Activated naive CD4-positive, alpha-beta T cell treated with anti-CD3 and anti-CD28 coated beads, Interleukin-2, amount 10 ng/mL, durations not matched to agents 7 days and 5 days (primary cell): Measurements from ENCODE around the gene NR1I3.

Experiments used
- CTCF ChIA-PET: fragments of 350-600 bp; sonication (Branson Sonifier 250); formaldehyde crosslinking; loops from one replicate; lab custom pipeline; 2021; ENCODE audit warnings: antibody characterized with exemption; lab: Charles Lee
- DNase-seq: peaks from one replicate; pipeline ENCODE4 v3.0.0-alpha.2; 2020
- H3K27ac Mint-ChIP-seq: one replicate; pipeline ENCODE4 v1.8.0; 2021; ENCODE audit warnings: mild to moderate bottlenecking, moderate library complexity, mixed read lengths
- H3K27me3 Mint-ChIP-seq: one replicate; pipeline ENCODE4 v1.8.0; 2021; ENCODE audit warnings: mild to moderate bottlenecking, mixed read lengths
- H3K36me3 Mint-ChIP-seq: one replicate; pipeline ENCODE4 v1.8.0; 2021; ENCODE audit warnings: mixed read lengths
- H3K4me1 Mint-ChIP-seq: one replicate; pipeline ENCODE4 v1.8.0; 2021; ENCODE audit warnings: mixed read lengths
- H3K4me3 Mint-ChIP-seq: one replicate; pipeline ENCODE4 v1.8.0; 2021; ENCODE audit warnings: mild to moderate bottlenecking, moderate library complexity, mixed read lengths
- H3K9me3 Mint-ChIP-seq: one replicate; pipeline ENCODE4 v1.8.0; 2021; ENCODE audit warnings: mixed read lengths

NR1I3 gene, protein sequence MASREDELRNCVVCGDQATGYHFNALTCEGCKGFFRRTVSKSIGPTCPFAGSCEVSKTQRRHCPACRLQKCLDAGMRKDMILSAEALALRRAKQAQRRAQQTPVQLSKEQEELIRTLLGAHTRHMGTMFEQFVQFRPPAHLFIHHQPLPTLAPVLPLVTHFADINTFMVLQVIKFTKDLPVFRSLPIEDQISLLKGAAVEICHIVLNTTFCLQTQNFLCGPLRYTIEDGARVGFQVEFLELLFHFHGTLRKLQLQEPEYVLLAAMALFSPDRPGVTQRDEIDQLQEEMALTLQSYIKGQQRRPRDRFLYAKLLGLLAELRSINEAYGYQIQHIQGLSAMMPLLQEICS

DNA sequence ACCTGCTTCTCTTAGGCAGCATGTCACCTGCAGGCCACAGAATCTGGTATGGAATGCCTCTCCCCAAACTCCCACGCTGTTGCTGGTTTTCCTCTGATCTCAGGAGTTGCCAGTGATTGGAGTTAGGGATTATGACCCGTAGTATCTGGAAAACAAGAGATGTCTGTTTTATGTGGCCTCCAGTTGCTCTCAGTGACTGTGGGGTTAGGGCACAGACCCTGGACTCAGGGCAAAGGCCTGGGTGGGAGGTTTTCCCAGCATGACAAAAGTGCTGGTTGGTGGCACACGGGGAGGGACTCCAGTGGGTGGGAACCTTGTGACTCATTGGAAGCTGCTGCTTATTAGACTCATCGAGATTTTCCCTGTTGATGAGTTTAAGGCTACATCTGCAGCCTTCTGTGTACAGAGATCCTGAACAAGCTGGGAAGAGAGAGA, at the start of gene NR1I3:
NR1I3 (minus strand) TSS at position 165 of the 435 bp plus-strand sequence. CDS start 1,638 bp downstream, outside the sequence.
- CTCF ChIA-PET: no interaction called here
- DNase-seq: no peak
- Mint-ChIP-seq H3K36me3 (no peaks in the 10 kb centered on the region), H3K9me3 (no peaks in the 10 kb centered on the region), H3K4me1 (no peaks in the 10 kb centered on the region), H3K27ac (no peak within 1 kb of the TSS), H3K27me3 (peaks cover 38% of the 10 kb centered on the region), H3K4me3 (no peak within 1 kb of the TSS)

DNA sequence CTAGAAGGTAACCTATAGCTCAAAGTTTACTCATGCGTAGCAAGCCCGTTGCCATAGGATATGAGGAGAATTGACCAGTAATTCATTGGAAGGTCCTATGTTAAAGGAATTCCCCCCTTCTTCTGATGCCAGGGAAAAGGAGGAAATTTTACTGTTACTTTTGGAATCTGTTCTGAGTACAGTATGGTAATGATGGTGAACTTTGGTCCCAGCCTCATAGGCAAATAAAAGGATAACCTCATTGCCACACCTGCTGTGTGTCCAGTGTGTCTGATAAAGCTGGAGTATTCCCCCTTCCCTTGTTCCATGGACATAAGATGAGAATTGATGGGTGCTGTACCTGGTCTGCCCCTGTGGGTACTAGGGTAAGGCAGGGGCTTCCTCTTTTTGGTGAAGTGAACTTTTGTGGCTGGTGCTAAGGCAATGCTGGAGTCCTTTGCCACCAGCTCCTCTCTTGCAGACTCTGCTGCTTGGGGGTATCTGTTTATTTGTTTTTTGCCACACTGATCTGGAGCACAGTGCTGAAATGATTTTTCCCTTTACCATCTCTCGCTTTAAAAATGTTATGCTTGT, 49.6 kb upstream of the NR1I3 start:
- no peaks in the 10 kb centered on the region for H3K9me3 Mint-ChIP-seq
- no peak overlapping the region for H3K27ac Mint-ChIP-seq
- peaks cover 6% of the 10 kb centered on the region for H3K36me3 Mint-ChIP-seq
- no peak overlapping the region for H3K4me3 Mint-ChIP-seq
- CTCF ChIA-PET: interaction anchor here (0.7 to 1.5 kb wide), 4 partner anchors 58 to 454 kb away, joined by 3 to 4 read pairs (median 4); no protein-coding TSS in a partner anchor
- peaks cover 27% of the 10 kb centered on the region for H3K27me3 Mint-ChIP-seq
- no peaks in the 10 kb centered on the region for H3K4me1 Mint-ChIP-seq
- no peak for DNase-seq

DNA sequence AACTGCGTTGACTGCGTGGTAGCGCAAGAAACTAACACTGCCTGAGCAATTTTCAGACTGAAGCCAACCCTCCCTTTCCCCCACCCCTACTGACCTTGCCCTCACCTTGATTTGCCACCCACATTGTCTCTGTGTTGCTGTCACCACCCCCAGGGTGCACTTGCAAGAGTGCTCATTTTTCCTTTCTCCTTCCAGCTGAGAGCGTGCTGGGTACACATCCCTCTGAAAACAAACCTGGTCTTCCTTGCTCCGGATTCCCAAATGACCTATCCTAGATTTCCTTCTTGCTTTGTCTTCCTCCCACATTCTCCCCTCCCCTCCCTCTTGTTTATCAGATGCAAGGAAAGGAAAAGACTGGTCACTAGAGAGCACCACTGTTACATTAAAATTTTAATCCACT, 47.5 kb upstream of the NR1I3 start:
- CTCF ChIA-PET: no interaction called here
- no peaks in the 10 kb centered on the region for H3K9me3 Mint-ChIP-seq
- H3K27ac Mint-ChIP-seq: no peak overlapping the region
- H3K36me3 Mint-ChIP-seq: no peaks in the 10 kb centered on the region
- H3K4me3 Mint-ChIP-seq: no peak overlapping the region
- no peak for DNase-seq
- H3K27me3 Mint-ChIP-seq: peaks cover 28% of the 10 kb centered on the region
- H3K4me1 Mint-ChIP-seq: no peaks in the 10 kb centered on the region

DNA sequence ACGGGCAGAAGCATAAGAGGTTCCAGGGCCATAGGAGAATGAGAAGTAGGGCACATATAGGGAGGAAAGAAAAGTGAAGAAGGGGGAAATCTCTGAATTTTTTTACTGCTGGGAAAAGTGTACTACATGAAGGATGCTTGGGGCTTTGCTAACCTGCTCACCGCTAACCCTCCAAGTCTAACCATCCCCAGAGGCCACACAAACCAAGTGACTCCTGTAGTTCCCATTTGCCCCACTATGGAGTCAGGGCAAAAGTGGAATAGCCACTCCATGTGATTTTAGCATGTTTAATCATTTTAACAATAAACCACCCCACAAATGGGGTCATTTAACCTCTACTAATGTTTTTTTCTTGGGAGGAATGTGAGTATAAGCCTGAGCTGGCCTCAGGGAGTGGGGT, 47.1 kb upstream of the NR1I3 start:
- Mint-ChIP-seq H3K27ac (no peak overlapping the region), H3K27me3 (peaks cover 28% of the 10 kb centered on the region), H3K9me3 (no peaks in the 10 kb centered on the region), H3K4me1 (no peaks in the 10 kb centered on the region), H3K36me3 (no peaks in the 10 kb centered on the region), H3K4me3 (no peak overlapping the region)
- no peak for DNase-seq
- CTCF ChIA-PET: no interaction called here

DNA sequence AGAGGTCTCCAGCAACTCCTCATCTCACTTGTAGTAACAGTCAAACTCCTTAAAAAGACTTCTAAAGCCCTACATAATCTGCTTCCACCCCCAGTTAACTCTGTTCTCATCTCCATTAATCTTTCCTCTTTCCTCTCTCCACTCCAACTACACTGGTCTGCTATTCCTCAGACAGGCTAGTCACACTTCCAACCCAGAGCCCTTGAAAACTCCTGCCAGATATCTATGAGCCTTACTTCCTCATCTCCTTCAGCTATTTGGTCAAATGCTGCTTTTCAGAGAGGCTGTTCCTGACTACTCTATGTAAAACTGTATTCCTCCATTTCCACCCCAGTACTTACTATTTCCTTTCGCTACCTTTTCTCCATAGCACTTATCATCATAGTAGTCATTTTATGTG, 45.0 kb upstream of the NR1I3 start:
- no peak for DNase-seq
- H3K9me3 Mint-ChIP-seq: no peaks in the 10 kb centered on the region
- H3K36me3 Mint-ChIP-seq: no peaks in the 10 kb centered on the region
- peaks cover 32% of the 10 kb centered on the region for H3K27me3 Mint-ChIP-seq
- no peaks in the 10 kb centered on the region for H3K4me1 Mint-ChIP-seq
- CTCF ChIA-PET: interaction anchor here (0.7 to 1.5 kb wide), 4 partner anchors 8 to 99 kb away, joined by 3 to 4 read pairs (median 3); partner anchors contain the start of gene TOMM40L
- H3K27ac Mint-ChIP-seq: no peak overlapping the region
- no peak overlapping the region for H3K4me3 Mint-ChIP-seq

DNA sequence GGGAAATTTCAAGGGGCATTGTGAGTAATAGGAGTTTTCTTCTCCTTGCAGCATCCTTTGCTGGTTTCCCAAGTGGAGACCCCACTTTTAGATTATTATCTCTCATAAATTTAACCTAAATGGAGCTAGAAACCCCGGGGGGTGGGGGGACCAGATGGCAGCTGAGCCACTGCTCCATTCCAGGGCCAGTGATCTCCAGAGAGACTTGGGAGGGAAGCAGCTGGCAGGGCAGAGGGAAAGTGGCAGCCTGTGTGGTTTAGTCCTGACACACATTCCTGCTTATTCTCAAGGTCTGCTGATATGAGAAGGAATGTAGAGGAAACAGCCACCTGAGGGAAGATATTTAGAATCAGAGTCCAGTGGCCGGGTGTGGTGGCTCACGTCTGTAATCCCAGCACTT, 36.9 kb upstream of the NR1I3 start:
- H3K4me1 Mint-ChIP-seq: no peaks in the 10 kb centered on the region
- H3K4me3 Mint-ChIP-seq: no peak overlapping the region
- peaks cover 47% of the 10 kb centered on the region for H3K27me3 Mint-ChIP-seq
- CTCF ChIA-PET: no interaction called here
- H3K27ac Mint-ChIP-seq: no peak overlapping the region
- H3K36me3 Mint-ChIP-seq: no peaks in the 10 kb centered on the region
- DNase-seq: no peak
- no peaks in the 10 kb centered on the region for H3K9me3 Mint-ChIP-seq

DNA sequence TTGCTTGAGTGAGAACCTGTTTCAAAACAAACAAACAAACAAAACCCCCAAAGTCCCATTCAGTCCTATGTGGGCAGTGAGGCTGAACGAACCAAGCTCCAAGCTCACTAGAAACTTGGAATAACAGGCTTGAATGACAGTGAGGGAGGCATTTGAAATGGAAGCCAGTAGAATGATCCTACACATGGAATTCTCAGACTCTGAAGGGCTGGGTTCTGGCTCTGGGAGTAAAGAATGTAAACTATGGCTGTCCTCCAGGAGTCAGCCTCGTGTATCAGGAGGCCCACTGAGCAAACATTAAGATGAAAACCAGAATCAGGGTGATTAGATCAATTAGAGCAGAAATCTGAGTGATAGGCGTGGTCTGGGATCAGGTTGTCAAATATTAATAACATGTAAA, 35.4 kb upstream of the NR1I3 start:
- no peak for DNase-seq
- H3K4me3 Mint-ChIP-seq: no peak overlapping the region
- H3K27ac Mint-ChIP-seq: no peak overlapping the region
- H3K4me1 Mint-ChIP-seq: no peaks in the 10 kb centered on the region
- peaks cover 43% of the 10 kb centered on the region for H3K27me3 Mint-ChIP-seq
- no peaks in the 10 kb centered on the region for H3K9me3 Mint-ChIP-seq
- CTCF ChIA-PET: interaction anchor here (1.2 kb wide), 2 partner anchors 43 to 109 kb away, joined by 3 to 4 read pairs; no protein-coding TSS in a partner anchor
- H3K36me3 Mint-ChIP-seq: no peaks in the 10 kb centered on the region

DNA sequence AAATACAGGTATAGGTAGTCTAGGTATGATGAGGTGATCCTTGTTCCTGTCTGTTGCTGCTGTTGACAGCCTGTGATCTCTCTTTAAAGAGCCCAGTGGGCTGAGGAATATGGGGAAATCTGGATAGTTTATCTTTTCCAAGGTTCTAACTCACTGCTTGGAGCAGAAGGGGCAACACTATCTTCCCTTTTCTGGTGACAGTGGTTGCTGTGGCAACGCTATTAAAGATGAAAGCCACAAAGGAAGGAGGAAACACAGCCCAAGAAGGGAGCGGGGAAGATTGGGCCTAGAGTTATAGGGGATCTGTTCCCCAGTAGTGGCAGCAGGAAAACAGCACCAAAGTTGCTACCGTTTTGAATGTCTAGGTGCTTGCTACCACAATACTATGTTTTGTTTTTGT, 29.3 kb upstream of the NR1I3 start:
- H3K27me3 Mint-ChIP-seq: peaks cover 37% of the 10 kb centered on the region
- H3K36me3 Mint-ChIP-seq: no peaks in the 10 kb centered on the region
- CTCF ChIA-PET: no interaction called here
- H3K27ac Mint-ChIP-seq: no peak overlapping the region
- no peak overlapping the region for H3K4me3 Mint-ChIP-seq
- no peak for DNase-seq
- peaks cover 2% of the 10 kb centered on the region for H3K4me1 Mint-ChIP-seq
- no peaks in the 10 kb centered on the region for H3K9me3 Mint-ChIP-seq

DNA sequence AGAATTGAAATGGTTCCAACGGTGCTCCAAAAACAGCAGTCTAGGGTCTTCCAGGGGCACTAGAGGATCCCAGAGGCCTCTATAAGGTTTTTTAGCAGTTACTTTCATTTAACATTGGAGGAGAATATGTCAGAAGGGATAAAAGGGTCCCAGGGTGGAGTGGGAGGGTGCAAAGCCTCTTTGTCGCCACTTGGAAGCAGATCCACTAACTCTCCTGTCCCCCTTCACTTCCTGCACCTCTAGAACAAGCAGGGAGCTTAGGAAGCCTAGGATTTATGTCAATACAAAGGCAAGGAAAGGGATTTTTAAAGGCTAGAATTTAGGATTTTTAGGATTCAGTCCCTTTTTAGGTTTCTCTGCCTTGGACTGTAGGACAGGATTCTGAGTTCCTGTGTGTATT, 28.8 kb upstream of the NR1I3 start:
- Mint-ChIP-seq H3K27ac (no peak overlapping the region), H3K4me3 (no peak overlapping the region), H3K27me3 (peaks cover 38% of the 10 kb centered on the region), H3K4me1 (peaks cover 2% of the 10 kb centered on the region), H3K9me3 (no peaks in the 10 kb centered on the region), H3K36me3 (no peaks in the 10 kb centered on the region)
- no peak for DNase-seq
- CTCF ChIA-PET: interaction anchor here (1.0 kb wide), 1 partner anchor 23 kb away, joined by 3 read pairs; no protein-coding TSS in a partner anchor

DNA sequence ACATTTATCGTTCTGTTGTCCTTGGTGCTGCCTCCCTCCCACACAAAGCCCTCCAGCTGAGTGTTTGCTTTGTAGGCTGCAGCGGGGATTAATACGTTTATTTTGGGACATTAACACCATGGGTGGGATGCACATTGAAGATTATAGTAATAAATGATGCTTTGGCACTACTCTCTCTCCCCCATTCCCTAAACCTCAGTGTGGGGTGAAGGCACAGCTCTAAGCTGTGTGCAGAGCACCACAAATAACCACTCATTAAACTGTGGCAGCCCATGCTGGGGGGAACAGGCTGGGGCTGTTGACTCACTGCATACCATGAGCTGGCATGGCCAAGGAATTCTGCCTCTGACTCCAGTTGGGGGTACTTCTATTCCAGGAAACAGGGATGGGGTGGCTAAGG, 28.2 kb upstream of the NR1I3 start:
- CTCF ChIA-PET: interaction anchor here (1.0 kb wide), 2 partner anchors 24 to 85 kb away, joined by 3 read pairs; no protein-coding TSS in a partner anchor
- no peak for DNase-seq
- H3K27ac Mint-ChIP-seq: no peak overlapping the region
- H3K4me3 Mint-ChIP-seq: no peak overlapping the region
- peaks cover 39% of the 10 kb centered on the region for H3K27me3 Mint-ChIP-seq
- peaks cover 7% of the 10 kb centered on the region for H3K4me1 Mint-ChIP-seq
- H3K9me3 Mint-ChIP-seq: no peaks in the 10 kb centered on the region
- H3K36me3 Mint-ChIP-seq: no peaks in the 10 kb centered on the region

DNA sequence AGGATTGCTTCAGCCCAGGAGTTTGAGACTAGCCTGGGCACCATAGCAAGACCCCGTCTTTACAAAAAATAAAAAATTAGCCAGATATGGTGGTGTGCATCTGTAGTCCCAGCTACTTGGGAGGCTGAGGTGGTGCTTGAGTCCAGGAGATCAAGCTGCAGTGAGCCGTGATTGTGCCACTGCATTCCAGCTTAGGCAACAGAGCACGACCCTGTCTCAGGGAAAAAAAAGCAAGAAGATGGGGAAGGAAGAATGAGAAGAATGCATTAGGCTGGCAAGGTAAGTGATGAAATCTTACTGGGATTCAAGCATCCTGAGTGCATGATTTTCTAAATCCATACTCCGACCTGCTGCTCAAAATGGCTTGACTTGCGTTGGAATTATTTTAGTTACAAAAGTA, 27.3 kb upstream of the NR1I3 start:
- DNase-seq: no peak
- Mint-ChIP-seq H3K9me3 (no peaks in the 10 kb centered on the region), H3K4me3 (no peak overlapping the region), H3K27me3 (peaks cover 45% of the 10 kb centered on the region), H3K27ac (no peak overlapping the region), H3K36me3 (no peaks in the 10 kb centered on the region), H3K4me1 (peaks cover 14% of the 10 kb centered on the region)
- CTCF ChIA-PET: interaction anchor here (1.0 kb wide), 1 partner anchor 84 kb away, joined by 3 read pairs; no protein-coding TSS in a partner anchor

DNA sequence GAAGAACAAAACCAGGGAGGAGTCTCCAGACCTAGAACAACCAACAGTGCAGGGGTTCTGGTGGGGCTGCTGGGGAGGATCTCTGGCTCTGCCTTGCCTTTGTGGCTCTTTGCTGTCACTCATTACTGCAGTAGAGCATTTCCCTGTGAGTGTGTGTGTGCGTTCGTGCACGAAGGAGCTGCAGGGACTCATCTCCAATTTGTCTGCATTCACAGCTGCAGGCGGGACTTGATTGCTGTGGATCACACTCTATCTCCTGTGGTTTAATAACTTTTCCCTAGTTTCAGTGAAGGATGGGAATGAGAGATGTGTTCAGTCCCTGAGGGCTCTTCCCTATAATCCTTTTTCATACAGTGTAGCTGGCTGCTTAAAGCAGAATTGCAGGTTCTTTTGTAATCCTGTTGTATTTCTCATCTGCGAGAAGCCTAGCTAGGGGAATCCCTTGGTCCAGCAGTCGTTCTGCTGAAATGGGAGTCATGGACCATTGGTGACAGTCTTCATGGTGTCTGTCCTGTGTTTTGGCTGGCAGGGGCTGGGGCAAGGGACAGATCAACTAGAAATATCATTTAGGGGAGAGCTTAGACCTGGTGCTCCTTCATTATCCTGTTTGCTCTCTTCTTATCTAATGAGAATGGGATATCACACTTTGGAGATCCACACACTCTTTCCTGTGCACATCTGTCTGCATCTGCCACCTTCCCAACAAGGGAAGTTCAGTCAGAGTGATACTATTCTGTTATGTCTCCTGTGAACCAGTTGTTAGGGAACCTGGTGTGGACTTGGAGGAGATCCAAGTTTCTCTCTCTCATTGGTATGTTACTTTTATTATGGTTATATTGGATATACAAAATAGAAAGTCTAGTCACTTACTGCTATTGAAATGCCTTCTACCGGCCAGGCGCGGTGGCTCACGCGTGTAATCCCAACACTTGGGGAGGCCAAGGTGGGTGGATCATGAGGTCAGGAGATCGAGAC, 23.5 kb upstream of the NR1I3 start:
- H3K4me3 Mint-ChIP-seq: no peak overlapping the region
- no peak for DNase-seq
- CTCF ChIA-PET: interaction anchor here (2.0 kb wide), 1 partner anchor 30 kb away, joined by 5 read pairs; no protein-coding TSS in a partner anchor
- H3K4me1 Mint-ChIP-seq: peaks cover 30% of the 10 kb centered on the region
- peaks cover 13% of the 10 kb centered on the region for H3K9me3 Mint-ChIP-seq
- H3K27me3 Mint-ChIP-seq: peaks cover 78% of the 10 kb centered on the region
- peaks cover 14% of the 10 kb centered on the region for H3K36me3 Mint-ChIP-seq
- H3K27ac Mint-ChIP-seq: no peak overlapping the region

DNA sequence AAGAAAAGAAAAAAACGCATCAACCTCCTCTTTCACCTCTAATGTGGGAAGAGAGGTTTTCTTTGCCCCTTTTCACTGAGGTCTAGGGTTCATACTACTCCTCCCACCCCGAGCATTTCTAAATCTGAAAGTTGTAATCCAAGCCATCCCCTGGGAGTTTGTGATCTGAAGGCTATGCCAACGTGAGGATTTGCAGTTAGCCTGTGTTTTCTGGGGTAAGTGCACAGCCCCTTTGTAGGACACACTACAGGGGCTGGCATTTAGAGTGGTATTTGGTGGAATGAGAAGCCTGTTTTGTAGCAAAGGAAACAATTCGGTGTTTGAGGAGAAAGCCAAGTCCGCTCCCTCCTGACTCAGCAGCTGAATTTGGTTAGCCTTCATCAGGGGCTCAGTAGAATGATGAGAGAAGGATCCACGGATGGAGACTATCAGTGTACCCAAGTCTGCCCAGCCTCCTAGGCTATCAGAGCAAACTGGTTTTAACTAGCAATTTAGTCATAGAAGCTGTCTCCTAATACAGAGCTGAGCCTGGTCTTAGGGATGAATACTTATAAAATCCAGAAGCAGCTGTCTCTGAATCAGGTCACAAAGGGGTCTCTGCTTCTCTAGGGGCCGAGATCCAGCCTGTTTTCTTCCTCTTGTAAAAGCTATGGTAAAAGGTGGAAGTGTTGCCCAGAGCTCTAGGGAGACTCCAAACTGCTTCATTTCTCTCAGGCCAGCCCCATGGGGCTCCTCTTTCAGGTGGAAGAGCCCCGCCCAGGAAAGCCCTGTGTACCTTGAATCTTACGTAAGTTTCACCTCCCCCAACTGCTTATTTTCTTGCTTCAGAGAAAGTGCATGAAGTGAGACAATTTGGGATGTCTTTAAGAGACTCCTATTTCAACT, 22.6 kb upstream of the NR1I3 start:
- CTCF ChIA-PET: interaction anchor here (2.0 kb wide), 1 partner anchor 31 kb away, joined by 5 read pairs; no protein-coding TSS in a partner anchor
- Mint-ChIP-seq H3K27me3 (peaks cover 73% of the 10 kb centered on the region), H3K9me3 (peaks cover 17% of the 10 kb centered on the region), H3K4me3 (no peak overlapping the region), H3K36me3 (peaks cover 14% of the 10 kb centered on the region), H3K27ac (no peak overlapping the region), H3K4me1 (peaks cover 30% of the 10 kb centered on the region)
- DNase-seq: no peak
